Gastroesophageal sphincter (tissue), 3 donors: ENCODE results near the gene TPD52L2.

Source experiments
- CTCF ChIP-seq, 4 experiments: fragments of 200-600 bp in 2 of 4; fragments of 450-650 bp in 2 of 4; sonication (generic) in 1 of 4; IDR thresholded peaks; one replicate each; pipeline ENCODE4 v1.5.1; 2017 to 2019; ENCODE audit warnings: antibody characterized with exemption in 4 of 4, mild to moderate bottlenecking in 2 of 4, moderate library complexity in 2 of 4
- EP300 ChIP-seq: sonication (generic); formaldehyde crosslinking; IDR thresholded peaks from one replicate; pipeline ENCODE4 v1.6.1; 2017; ENCODE audit warnings: antibody characterized with exemption, mild to moderate bottlenecking
- POLR2A ChIP-seq, 2 donors: fragments of 450-650 bp; IDR thresholded peaks; one replicate each; pipeline ENCODE4 v1.6.1; 2017; ENCODE audit warnings: antibody characterized with exemption in 2 of 2, mild to moderate bottlenecking in 2 of 2, moderate library complexity in 1 of 2
- POLR2AphosphoS5 ChIP-seq: sonication (generic); formaldehyde crosslinking; IDR thresholded peaks from one replicate; pipeline ENCODE4 v1.6.1; 2017; ENCODE audit warnings: antibody characterized with exemption

GRCh38 chr20:63836458-63837344 is 28.4 kb upstream of the TPD52L2 start:
- TF ChIP-seq POLR2A (IDR thresholded peaks at IDR 0.05): no peak
- TF ChIP-seq CTCF (IDR thresholded peaks at IDR 0.05): no peak
- no peak for TF ChIP-seq EP300
- no peak for TF ChIP-seq POLR2AphosphoS5
